Measurements from ENCODE around the gene RPSA.
"Not testable (repeated sequence)": the region's sequence is repeated elsewhere in the genome, so short reads cannot be mapped to it uniquely, and the experiment has no call there.

Gene RPSA

DNA sequence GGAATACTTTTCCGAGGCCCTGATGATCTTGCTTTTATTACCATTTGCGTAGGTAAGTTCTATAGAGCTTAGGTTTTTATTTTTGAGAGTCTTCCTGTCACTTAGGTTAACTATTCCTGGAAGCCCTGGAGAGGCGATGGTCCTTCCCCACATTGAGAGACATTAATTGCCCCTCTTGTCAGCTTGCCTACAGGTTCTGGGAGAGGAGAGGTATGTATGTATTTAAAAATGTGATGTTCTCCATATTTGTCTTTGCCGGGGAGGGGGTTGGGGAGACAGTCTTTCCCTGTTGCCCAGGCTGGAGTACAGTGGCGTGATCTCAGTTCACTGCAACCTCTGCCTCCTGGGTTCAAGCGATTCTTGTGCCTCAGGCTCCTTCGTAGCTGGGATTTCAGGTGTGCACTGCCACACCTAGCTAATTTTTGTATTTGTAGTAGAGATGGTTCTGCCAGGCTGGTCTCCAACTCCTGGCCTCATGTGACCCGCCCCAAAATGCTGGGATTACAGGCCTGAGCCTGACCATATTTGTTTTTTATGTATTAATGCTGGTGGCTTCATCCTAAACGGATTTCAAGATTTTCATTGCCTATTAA is 6.2 kb downstream of the RPSA start:
- TF ChIP-seq, protein P1, sequence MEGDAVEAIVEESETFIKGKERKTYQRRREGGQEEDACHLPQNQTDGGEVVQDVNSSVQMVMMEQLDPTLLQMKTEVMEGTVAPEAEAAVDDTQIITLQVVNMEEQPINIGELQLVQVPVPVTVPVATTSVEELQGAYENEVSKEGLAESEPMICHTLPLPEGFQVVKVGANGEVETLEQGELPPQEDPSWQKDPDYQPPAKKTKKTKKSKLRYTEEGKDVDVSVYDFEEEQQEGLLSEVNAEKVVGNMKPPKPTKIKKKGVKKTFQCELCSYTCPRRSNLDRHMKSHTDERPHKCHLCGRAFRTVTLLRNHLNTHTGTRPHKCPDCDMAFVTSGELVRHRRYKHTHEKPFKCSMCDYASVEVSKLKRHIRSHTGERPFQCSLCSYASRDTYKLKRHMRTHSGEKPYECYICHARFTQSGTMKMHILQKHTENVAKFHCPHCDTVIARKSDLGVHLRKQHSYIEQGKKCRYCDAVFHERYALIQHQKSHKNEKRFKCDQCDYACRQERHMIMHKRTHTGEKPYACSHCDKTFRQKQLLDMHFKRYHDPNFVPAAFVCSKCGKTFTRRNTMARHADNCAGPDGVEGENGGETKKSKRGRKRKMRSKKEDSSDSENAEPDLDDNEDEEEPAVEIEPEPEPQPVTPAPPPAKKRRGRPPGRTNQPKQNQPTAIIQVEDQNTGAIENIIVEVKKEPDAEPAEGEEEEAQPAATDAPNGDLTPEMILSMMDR (conservative IDR thresholded peaks at IDR 0.05; ENCODE audit: low read depth) = no peak
- DNase-seq (ENCODE audit: low spot score) = no peak
- peak overlapping the region; percentile 67 for H3K27ac ChIP-seq
- ChIA-PET CTCF (no interaction called here), POLR2A (ENCODE audit: low non-redundant PET) (no interaction called here)

DNA sequence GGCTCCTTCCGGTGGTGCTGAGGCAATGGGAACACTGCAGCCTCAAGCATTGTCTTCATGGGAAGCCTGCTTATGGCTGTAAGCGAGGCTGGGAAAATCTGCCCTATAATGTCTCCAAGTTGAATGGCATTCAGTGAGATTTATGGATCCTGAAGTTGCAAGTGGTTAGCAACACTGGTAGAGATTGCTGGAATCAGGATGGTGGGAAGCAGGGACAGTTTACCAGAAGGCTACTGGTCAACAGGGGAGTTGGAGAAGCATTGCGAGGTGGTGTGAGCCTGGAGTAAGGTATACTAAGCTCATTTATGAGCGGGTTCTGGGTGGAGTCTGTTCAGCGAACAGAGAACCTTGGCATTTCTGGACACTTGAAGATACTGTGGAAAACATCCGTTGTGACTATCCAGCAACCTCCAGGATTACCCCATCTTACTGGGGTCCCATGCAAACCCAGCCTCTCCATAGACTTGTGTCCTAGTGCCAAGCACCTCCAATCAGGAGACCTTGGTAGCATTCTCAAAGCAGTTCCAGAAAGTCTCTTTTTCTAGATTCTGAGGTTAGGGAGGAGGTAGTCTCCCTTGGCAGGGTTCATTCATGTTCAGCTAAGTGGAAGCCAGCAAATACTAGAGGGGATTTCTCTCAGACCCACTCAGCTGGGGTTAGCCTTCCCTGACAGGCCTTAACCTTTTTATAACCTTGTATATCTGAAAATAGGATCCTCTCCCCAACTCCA is 7.3 kb downstream of the RPSA start:
- TF ChIP-seq, protein P1 (conservative IDR thresholded peaks at IDR 0.05; ENCODE audit: low read depth) = no peak
- no peak for DNase-seq (ENCODE audit: low spot score)
- POLR2A ChIA-PET (ENCODE audit: low non-redundant PET) = no interaction called here
- peak overlapping the region; percentile 67 for H3K27ac ChIP-seq
- CTCF ChIA-PET = interaction anchor here (0.6 kb wide), 1 partner anchor 36 kb away, joined by 3 read pairs; no protein-coding TSS in a partner anchor

DNA sequence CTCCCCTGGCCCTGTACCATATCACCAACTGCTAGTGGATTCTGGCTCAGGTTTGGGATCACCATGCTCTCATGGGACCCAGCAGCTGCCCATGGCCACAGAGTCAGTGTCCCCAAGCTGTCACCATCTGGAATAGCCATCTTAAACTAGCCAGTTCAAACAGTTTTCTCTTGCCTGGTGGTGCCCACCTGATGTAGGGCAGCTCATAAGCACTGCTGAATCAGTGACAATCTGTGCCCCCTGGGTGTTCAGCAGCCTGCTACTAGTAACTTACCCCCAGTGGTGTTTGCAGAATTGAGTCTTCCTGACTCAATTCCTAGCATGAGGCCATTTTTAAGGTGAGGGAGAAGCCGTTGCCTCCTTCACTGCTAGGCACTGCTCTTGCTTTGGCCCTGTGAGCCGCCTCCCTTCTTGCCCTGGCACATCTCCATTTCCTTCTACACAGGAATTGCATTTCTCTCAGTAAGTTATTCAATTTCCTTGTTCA is 7.9 kb downstream of the RPSA start:
- H3K27ac ChIP-seq = peak overlapping the region; percentile 67
- ChIA-PET POLR2A (ENCODE audit: low non-redundant PET) (no interaction called here), CTCF (interaction anchor here (0.6 kb wide), 1 partner anchor 37 kb away, joined by 3 read pairs; no protein-coding TSS in a partner anchor)
- DNase-seq (ENCODE audit: low spot score) = no peak
- TF ChIP-seq, protein P1 (conservative IDR thresholded peaks at IDR 0.05; ENCODE audit: low read depth) = no peak

DNA sequence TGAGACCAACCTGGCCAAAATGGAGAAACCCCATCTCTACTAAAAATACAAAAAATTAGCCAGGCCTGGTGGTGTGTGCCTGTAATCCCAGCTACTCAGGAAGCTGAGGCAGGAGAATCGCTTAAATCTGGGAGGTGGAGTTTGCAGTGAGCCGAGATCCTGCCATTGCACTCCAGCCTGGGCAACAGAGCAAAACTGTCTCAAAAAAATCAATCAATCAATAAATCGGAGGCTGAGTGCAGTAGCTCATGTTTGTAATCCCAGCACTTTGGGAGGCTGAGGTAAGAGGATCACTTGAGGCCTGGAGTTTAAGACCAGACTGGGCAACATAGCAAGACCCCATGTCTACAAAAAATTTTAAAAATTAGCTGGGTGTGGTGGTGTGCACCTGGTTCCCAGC is 8.8 kb downstream of the RPSA start:
- CTCF ChIA-PET; POLR2A ChIA-PET (ENCODE audit: low non-redundant PET); H3K27ac ChIP-seq; DNase-seq (ENCODE audit: low spot score): not testable (repeated sequence)

DNA sequence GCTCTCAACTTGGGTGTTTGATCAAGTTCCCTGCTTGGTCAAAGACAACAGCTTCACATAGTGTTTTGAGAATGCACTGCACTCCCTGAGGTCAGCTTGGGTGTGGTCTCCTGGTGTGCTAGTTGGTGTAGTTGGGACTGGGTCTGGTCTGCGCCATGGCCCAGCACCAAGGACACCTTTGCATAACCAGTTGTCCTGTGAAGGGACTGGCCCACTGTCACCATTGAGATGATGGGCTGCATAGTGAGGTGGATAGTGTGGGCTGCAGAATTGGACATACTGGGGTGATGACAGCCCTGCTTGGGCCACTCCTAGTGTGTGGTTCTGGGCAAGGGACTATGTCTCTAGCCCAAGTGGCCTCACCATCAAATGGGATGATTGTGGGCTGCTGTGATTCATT is 9.5 kb downstream of the RPSA start:
- no peak for DNase-seq (ENCODE audit: low spot score)
- H3K27ac ChIP-seq = peak overlapping the region; percentile 38; the same call in 1 of the 2 replicates
- POLR2A ChIA-PET (ENCODE audit: low non-redundant PET) = no interaction called here
- CTCF ChIA-PET = no interaction called here
- TF ChIP-seq, protein P1 (conservative IDR thresholded peaks at IDR 0.05; ENCODE audit: low read depth) = no peak

DNA sequence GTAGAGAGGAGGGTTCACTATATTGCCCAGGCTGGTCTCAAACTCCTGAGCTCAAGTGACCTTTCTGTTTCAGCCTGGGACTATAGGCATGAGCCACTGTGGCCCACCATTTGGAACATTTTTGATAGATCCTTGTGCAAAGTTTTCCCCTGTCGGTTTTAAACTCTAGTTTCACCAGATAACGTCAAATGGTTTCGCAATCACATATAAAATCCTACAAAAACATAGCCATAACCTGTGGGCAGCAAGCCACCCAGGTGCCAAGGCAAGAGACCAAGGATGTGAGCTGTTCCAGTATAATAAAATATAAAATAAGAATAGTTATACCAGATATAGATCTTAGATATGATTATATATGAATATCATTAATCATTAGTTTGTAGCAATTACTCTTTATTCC is 10.5 kb downstream of the RPSA start:
- CTCF ChIA-PET; DNase-seq (ENCODE audit: low spot score); POLR2A ChIA-PET (ENCODE audit: low non-redundant PET); H3K27ac ChIP-seq: not testable (repeated sequence)

DNA sequence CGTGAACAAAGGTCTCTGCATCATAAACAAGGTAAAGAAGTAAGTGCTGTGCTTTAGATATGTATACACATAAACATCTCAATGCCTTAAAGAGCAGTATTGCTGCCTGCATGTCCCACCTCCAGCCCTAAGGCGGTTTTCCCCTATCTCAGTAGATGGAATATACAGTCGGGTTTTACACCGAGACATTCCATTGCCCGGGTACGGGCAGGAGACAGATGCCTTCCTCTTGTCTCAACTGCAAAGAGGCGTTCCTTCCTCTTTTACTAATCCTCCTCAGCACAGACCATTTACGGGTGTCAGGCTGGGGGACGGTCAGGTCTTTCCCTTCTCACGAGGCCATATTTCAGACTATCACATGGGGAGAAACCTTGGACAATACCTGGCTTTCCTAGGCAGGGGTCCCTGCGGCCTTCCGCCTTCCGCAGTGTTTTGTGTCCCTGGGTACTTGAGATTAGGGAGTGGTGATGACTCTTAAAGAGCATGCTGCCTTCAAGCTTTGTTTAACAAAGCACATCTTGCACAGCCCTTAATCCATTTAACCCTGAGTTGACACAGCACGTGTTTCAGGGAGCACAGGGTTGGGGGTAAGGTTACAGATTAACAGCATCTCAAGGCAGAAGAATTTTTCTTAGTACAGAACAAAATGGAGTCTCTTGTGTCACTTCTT is 12.2 kb downstream of the RPSA start:
- POLR2A ChIA-PET (ENCODE audit: low non-redundant PET); DNase-seq (ENCODE audit: low spot score); CTCF ChIA-PET; H3K27ac ChIP-seq: not testable (repeated sequence)
